HTR-8/SVneo (cell line): ENCODE measurements around the gene KAZALD1.

ENCODE experiments used
- DNase-seq: peaks from one replicate; pipeline ENCODE4 v3.0.0; 2011; ENCODE audit warnings: low spot score, mixed read lengths; ENCODE audit not compliant: insufficient read length
- FAIRE-seq: peaks from 2 replicates; lab custom pipeline; 2011; peaks lifted over from hg19 to GRCh38; lab: Jason Lieb, UNC

Gene KAZALD1, protein sequence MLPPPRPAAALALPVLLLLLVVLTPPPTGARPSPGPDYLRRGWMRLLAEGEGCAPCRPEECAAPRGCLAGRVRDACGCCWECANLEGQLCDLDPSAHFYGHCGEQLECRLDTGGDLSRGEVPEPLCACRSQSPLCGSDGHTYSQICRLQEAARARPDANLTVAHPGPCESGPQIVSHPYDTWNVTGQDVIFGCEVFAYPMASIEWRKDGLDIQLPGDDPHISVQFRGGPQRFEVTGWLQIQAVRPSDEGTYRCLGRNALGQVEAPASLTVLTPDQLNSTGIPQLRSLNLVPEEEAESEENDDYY

DNA sequence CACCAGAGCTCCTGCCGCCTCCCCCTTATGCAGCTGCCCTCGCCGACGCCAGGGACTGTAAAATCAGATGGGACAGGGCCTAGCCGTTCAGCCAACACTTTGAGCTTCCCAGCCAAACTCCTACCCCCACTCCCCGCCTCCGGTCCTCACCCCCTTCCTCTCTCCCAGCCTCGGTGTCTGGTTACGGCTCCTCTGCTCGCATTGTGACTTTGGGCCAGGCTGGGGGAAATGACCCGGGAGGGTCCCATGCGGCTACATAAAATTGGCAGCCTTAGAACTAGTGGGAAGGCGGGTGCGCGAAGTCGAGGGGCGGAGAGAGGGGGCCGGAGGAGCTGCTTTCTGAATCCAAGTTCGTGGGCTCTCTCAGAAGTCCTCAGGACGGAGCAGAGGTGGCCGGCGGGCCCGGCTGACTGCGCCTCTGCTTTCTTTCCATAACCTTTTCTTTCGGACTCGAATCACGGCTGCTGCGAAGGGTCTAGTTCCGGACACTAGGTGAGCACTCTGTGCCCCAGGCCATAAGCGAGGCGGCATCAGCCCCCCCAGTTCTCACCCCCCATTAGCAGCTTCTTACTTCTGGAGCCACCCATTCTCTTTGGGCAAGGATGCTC is at the start of gene KAZALD1:
KAZALD1 (plus strand) TSS at position 366 of the 608 bp plus-strand sequence. CDS start 604 bp downstream, outside the sequence.
- DNase-seq = no peak
- FAIRE-seq = no peak

DNA sequence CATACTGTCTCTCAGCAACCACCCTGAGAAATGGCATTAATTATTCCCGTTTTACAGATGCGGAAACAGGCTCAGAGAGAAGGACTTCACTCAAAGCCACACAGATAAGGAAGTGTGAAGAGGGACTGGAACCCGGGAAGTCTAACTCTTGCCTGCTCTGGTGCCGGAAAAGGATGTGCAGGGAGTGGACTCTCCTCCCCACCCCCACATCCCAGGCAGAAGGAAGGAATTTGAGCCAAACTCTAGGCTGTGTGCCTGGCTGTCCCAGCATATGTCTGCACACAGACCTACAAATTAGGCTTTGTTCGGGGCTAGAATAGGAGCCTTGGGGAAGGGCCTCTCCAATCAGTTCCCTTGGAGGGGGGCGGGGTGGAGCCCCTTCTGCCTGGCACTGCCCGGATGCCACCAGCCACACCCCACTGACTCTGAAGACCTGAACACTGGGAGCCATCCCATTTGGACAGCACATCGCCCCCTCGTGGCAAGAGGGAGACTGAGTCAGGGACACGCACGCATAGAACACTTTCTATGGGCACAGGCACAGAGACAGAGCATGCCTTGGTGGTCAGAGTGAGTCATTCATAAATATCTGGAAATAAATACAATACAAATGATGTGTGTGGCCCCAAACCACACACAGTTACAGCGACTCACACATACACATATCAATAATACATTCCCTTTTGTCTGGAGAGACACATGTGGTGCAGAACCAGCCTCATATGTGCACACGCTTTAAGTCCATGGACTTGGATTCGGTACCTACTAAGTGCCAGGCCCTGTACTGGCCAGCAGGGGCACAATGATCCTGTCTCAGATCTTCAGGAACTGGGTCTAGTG is 49.0 kb upstream of the KAZALD1 start:
- FAIRE-seq (peak; percentile 88), DNase-seq (peak; percentile 91)

DNA sequence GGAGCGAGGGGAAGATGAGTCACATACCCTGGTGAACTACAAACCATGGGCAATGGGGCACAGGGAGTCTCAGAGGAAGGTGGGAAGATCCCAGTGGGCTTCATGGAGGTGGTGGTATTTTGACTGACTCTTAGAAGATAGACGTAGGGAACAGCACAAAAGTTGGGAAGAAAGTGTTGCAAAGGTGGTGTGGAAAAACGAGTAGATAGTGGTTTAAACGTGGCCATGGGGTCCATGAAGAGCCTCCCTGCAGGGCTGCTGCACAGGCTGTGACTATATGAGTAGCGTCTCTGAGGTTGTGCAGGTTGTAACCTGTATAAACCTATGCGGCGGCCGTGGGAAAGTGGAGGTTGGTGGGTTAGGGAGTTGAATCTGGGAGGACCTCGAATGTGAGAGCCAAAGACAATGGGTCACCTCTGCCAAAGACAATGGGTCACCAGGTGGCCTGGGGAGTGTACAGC is 48.4 kb upstream of the KAZALD1 start:
- FAIRE-seq (no peak), DNase-seq (no peak)

DNA sequence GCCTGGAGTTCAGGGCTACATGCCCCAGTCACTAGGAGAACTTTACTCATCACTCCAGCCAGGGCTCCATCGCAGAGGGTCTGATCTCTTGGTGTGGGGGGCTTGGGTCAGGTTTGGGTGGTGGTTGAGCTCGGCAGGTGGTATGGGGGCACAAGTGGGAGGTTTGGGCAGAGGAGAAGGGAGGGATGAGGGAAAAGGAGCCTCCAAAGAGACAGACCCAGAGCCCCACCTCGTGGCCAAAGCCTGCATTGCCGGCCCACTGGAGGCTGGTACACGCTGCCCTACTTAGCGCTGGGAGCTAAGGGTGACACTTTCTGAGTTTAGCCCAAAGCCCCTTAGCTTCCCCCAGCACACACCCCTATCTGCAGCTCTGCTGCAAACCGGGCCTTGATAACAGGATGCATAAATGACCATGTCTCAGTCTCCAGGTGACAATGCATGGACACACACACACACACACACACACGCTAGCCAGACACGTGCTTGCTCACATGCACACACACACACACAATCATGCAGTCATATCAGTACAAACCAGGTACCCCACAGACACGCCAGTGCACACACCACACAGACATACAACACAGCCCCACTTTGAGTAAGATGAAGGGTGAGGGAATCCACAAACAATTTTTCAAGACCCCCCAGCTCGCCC is 47.4 kb upstream of the KAZALD1 start:
- DNase-seq (no peak), FAIRE-seq (peak; percentile 86)

DNA sequence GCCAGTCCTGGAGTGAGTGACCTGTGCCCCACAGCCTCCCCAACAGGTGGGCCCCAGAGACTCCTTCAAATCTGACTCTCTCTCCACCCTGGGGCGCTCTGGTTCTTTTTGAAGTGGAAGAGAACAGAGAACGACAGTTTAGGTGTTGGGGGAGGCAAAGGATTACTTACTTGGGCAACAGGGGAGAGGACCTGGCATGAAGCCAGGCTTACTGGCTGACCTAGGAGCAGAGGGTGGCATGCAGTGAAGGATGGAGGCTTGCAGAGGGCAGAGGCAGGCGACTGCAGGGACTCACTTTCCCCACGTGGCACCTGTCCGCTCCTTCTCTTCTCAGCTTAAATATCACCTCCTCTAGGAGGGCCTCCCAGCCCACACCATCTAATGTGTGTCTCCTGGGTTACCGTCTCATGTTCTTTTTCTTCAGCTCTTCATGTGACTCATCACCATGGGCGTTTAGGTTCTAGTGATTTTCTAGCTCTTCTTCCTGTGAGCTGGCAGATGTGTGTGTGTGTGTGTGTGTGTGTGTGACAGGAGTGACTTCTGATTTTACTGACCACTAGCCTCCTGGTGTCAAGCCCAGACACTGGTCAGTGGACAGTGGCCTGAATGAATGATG is 46.7 kb upstream of the KAZALD1 start:
- no peak for FAIRE-seq

DNA sequence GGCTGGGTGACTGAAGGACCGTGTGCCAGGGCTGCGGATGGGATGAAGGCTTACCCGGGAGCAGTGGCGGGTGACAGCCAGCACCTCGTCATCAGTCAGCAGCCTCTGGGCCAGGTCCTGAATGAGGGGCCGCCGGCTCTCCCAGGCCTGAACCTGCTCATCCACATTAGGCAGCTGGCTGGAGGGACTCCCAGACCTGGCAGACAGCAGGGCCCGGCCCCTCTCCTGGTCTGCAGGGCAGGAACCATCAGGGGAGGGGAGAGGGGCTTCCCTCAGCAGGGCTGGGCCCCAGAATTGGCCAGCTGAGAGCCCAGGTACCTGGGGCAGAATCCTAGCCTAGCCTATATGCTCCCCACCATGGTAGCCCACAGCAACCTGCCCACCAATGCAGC is 46.2 kb upstream of the KAZALD1 start:
- DNase-seq (no peak), FAIRE-seq (no peak)

More for the DNA sequence above, 46.7 kb upstream of the KAZALD1 start:
- no peak for DNase-seq

DNA sequence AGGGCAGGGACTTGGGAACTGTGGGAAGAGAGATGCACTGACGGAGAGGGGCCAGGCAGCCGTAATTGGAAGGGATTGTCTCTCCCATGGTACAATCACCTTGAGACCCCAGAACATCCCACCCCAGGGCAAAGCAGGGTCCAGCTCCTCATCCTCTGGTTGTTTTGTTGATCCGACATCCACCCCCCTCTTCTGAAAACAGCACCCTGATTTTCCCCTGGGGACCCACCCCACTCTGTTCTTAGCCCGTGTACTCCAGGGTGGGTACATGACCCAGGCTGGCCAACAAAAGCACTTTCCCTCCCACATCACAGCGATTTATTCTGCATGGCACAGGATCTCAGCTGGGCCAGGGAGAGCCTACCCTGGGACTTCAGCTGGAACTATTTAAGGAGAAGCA is 45.0 kb upstream of the KAZALD1 start:
- DNase-seq (no peak), FAIRE-seq (no peak)

DNA sequence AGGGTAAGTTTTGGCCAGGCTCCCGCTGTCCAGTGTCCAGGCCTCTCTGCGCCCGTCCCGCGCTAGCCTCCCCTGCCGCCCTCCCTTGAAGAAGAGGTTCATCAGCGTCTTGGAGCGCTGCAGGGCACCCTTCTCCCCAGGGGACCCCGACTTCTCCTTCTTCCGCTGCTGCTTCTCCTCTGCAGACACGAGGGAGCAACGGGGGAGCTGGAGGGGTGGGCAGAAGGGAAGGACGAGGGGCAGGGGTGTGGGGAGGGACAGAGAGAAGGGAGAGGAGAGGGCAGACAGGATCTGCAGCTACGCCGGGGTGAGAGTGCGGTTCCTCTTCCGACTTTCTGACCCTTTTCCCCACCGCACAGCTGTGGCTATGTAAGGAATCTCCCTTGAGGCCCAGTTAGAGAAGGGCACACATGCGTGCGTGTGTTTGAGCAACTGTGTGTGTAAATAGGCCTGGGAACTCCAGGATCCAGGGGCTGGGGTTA is 43.6 kb upstream of the KAZALD1 start:
- DNase-seq (no peak), FAIRE-seq (no peak)

DNA sequence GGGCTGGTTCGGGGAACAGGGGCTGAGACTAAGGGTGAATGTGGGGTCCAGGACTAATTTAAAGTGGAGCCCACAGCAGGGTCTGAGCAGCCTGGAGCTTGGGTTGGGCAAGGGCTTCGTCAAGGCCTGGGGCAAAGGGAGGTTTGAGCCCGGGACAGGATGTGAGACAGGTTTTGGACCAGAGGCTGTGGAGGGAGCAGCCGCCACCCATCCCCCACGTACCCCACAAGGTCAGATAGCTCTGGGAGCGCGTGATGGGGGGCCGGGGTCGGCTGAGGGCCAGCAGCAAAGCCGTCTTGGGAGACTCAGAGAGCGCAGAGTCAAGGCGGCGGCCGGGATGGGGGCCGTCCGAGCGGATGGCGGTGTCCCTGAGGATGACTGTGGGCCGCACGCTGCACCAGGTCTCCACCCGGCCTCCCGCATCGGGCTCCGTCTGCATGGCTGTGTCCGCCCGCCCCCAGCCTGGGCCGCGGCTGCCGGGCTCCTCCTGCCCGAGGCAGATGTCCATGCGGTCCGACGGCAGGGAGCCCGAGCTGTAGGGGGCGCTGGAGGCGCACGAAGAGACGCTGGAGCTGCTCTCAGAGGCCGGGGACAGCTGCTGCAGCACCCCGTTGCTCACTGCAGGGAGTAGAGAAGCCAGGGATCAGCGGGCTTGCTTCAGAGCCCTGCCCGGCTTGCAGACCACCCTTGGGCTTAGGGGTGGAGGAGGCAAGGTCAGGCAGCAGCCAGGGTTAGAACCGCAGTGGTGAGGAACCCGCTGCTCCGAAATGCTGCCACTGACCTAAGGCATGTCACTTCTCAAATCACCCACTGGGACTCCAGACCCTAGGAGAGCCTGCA is 43.0 kb upstream of the KAZALD1 start:
- FAIRE-seq (peak; percentile 60), DNase-seq (peak; percentile 89)

DNA sequence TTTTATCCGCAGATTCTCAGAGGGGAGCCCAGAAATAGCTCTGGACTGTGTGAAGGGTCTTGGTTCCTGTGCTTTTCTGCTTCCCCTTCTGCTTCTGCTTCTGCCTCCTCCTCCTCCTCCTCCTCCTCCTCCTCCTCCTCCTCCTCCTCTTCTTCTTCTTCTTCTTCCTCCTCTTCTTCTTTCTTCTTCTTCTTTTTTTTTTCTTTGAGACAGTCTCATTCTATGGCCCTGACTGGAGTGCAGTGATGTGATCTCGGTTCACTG is 42.4 kb upstream of the KAZALD1 start:
- DNase-seq (no peak), FAIRE-seq (no peak)

DNA sequence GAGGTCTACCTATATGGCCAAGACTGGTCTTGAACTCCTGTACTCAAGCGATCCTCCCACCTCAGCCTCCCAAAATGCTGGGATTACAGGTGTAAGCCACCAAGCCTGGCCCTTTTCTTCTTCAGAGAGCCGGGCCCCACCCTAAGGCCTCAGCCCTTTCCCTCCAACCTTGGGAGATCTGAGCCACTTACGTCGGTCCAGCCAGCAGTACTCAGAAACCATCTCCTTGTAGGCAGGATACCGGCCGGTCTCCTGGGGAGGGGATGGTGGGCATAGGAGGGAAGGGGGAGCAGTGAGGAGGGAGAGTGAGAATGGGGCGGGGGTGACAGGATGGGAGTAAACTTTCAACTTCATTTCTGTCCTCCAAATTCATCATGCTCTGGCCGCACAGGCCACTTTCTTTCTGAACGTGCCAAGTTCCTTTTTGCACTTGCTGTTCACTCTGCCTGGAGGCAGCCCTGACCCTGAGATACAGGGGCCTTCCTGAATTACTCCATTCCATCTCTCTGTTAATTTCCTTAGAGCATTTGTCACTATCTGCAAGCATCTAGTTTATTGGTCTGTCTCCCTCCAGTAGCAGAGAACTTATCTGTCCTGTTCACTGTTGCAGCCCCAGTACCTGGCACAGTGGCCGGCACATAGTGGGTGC is 41.2 kb upstream of the KAZALD1 start:
- FAIRE-seq = no peak
- no peak for DNase-seq

DNA sequence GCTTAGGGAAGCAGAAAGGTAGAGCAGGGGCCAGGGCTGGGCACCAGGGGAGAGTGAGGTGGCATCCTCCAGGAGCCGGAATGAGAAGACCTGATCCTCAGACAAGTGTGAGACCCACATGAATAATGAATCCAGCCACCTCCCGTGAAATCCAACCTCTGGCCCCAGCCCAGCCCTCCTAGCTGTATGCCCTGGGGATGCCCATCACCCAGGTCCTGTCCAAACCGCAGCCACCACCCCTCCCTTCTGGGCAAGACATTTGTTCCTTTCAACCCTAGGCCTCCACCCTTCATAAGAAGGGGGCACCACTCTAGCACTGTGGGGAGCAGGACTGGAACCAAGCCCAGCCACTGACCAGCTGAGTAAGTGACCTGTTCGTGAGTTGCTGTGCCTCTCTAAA is 40.5 kb upstream of the KAZALD1 start:
- FAIRE-seq = no peak

DNA sequence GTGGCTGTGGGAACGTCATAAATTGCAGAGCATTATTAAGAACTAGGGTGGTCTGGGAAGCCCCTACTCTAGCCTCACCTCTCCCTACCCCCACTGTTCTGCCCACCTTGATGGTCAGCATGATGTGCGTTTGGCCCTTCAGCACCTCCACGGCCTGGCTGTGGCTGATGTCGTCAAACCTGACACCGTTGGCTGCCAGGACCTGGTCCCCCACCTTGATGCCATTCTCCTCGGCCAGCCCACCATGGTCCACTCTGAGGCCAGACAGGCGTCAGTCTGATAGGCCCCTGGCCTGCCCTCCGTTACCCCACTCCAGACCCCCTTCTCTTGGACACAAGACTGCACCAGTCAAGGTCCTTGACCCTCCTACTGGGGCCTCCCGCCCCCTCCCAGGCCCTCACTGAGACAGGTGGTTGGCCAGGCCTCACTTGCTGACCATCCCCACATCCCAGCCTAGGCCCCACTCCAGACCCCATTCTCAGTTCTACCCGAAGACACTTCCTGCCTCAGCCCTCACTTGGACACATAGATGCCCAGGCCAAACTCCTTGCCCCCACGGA is 40.0 kb upstream of the KAZALD1 start:
- DNase-seq (no peak), FAIRE-seq (no peak)

More for the DNA sequence above, 40.5 kb upstream of the KAZALD1 start:
- no peak for DNase-seq

DNA sequence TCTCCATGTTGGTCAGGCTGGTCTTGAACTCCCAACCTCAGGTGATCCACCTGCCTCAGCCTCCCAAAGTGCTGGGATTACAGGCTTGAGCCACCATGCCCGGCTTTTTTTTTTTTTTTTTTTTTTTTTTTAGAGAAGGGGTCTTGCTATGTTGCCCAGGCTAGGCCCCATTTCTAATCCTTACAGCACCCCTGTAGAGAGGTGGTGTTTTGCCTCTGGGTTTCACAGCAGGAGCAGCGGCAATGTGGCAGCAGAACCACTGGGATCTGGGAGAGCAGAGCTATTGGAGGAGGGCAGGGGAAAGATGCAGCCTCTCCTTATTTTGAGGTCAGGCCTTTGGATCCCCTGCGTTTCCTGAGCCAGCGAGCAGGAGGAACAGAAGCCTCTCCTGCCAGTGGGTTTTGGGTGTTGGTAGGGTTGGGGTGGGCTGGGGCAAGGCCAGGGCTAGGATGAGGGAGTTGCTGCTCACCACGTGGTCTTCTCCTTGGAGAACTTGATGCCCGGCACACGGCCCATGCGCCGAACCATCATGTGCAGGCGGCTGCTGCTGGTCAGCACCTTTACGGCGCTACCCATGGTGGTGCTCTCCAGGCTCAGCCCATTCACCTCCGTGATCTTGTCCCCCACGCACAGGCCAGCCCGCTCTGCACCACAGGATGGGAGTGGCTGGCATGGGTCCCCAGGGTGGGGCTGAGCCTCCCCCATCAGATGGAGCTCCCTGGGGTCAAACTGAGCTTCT is 38.7 kb upstream of the KAZALD1 start:
- DNase-seq = no peak
- FAIRE-seq = no peak

DNA sequence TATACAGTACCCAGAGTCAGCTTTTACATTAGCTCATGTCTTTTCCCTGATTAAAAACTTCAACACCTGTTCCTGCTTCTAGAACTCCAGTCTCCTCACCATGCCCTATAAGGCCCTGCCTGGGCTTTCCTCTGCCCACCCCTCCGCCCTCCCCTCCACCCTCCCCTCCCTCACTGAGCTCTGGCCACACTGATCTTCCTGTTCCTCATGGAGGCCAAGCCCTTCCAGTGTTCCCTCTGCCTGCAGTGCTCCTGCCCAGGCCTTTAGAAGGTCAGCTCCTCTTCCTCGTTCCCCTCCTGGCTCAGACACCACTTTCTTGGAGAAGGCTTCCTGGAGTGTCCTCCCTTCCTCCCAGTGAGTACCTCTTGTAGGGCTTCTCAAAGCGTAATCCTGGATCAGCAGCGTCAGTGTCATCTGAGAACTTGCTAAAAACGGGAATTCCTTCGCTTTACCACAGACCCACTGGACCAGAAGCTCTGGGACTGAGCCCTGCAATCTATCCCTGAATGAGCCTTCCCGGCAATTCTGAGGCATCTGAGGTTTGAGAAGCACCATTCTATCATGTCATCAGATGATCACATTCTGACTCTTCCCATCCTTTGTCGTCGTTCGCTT is 34.6 kb upstream of the KAZALD1 start:
- no peak for FAIRE-seq
- no peak for DNase-seq

DNA sequence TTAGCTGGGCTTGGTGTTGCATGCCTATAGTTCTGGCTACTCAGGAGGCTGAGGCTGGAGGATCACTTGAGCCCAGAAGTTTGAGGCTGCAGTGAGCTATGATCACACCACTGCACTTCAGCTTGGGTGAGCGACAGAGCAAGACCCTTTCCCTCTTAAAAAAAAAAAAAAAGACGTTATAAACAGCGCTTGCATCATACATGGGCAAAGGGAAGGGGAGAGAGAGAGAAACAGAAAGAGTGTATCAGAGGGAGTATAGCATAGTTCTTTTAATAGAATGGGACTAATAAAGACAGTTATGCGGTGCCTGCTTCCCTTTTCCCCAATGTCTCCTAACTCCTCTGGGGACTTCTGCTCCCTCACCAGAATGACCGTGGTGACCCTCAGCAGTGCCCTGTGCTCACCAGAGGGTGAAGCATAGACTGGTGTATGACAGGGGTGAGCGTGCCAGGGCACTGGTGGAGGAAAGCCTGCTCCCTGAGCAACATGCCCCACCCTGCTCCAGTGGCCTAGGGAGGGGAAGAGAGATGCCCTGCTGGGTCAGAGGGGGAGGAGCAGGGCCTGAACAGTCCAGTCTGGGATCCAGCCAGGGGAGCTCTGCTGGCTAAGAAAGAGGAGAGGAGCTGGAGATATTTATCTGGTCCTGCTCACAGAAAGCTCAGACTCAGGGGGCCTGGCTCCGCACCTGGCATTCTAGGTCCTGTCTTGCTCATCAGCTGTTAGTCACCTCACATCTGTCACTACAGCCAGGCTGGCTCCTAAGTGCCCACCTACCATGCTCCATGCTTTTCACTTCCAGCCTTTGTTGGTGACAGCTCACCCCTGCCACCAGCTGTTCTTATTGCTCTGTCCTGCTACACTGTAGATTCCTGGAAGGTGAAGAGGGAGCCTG is 33.1 kb upstream of the KAZALD1 start:
- FAIRE-seq (no peak), DNase-seq (no peak)
